Osteocyte (in vitro differentiated cells): ENCODE data around the gene WDR59. TPM values are rescaled to one million over a fixed set of nuclear protein-coding genes. Genes with fewer than 3 reads are reported as not detected.

Experiments used
- DNase-seq: peaks from one replicate; pipeline ENCODE4 v3.0.0; 2021; ENCODE audit warnings: mixed read lengths; ENCODE audit not compliant: unreplicated experiment; ENCODE audit errors: extremely low spot score
- H3K27ac Mint-ChIP-seq: one replicate; pipeline ENCODE4 v1.8.0; 2021; ENCODE audit warnings: mild to moderate bottlenecking, mixed read lengths; ENCODE audit not compliant: unreplicated experiment
- H3K27me3 Mint-ChIP-seq: one replicate; pipeline ENCODE4 v1.8.0; 2021; ENCODE audit warnings: mixed read lengths; ENCODE audit not compliant: unreplicated experiment
- H3K36me3 Mint-ChIP-seq: one replicate; pipeline ENCODE4 v1.8.0; 2021; ENCODE audit warnings: mixed read lengths; ENCODE audit not compliant: unreplicated experiment
- H3K4me1 Mint-ChIP-seq: one replicate; pipeline ENCODE4 v1.8.0; 2021; ENCODE audit warnings: mixed read lengths; ENCODE audit not compliant: unreplicated experiment
- H3K4me3 Mint-ChIP-seq: one replicate; pipeline ENCODE4 v1.8.0; 2021; ENCODE audit warnings: mild to moderate bottlenecking, moderate library complexity, mixed read lengths; ENCODE audit not compliant: unreplicated experiment
- H3K9me3 Mint-ChIP-seq: one replicate; pipeline ENCODE4 v1.8.0; 2021; ENCODE audit warnings: mixed read lengths; ENCODE audit not compliant: unreplicated experiment
- total RNA-seq: library from RNA; stranded (reverse); gene quantifications from 2 replicates; pipeline ENCODE4 v1.2.1, GENCODE V29; 2021
- TF ChIP-seq, protein P1 (sequence below): fragments of 200-600 bp; sonication (generic); IDR thresholded peaks from 2 replicates; pipeline ENCODE4 v1.5.0; 2021; ENCODE audit warnings: antibody characterized with exemption, mild to moderate bottlenecking, moderate library complexity

Gene WDR59
- total RNA-seq, 1 donor from 2014 or later, result 63.3 TPM

DNA sequence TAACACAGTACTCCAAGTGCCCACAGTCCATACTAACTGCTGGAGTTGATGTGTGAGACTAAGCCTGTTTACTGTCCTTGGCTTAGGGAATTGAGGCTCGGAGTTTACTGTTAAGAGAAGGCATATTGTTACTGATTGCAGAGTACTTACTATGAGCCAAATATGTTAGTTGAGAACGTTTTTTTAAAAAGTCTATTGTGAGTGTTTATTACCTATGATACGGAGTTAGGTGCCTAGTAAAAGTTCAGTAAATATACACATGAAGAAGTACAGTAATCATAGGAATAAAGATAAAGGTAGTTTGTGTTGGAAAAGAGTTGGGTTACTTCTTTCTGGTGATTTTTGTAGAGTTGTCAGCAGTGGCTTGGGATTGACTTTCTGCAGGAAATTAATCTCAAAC, 39.3 kb upstream of the WDR59 start:
- peaks cover 39% of the 10 kb centered on the region for H3K4me1 Mint-ChIP-seq
- no peak overlapping the region for H3K4me3 Mint-ChIP-seq
- peaks cover 8% of the 10 kb centered on the region for H3K9me3 Mint-ChIP-seq
- H3K27ac Mint-ChIP-seq, result peak overlapping the region; percentile 39
- TF ChIP-seq, protein P1, sequence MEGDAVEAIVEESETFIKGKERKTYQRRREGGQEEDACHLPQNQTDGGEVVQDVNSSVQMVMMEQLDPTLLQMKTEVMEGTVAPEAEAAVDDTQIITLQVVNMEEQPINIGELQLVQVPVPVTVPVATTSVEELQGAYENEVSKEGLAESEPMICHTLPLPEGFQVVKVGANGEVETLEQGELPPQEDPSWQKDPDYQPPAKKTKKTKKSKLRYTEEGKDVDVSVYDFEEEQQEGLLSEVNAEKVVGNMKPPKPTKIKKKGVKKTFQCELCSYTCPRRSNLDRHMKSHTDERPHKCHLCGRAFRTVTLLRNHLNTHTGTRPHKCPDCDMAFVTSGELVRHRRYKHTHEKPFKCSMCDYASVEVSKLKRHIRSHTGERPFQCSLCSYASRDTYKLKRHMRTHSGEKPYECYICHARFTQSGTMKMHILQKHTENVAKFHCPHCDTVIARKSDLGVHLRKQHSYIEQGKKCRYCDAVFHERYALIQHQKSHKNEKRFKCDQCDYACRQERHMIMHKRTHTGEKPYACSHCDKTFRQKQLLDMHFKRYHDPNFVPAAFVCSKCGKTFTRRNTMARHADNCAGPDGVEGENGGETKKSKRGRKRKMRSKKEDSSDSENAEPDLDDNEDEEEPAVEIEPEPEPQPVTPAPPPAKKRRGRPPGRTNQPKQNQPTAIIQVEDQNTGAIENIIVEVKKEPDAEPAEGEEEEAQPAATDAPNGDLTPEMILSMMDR, result no peak
- no peaks in the 10 kb centered on the region for H3K27me3 Mint-ChIP-seq
- no peak for DNase-seq
- H3K36me3 Mint-ChIP-seq, result peaks cover 13% of the 10 kb centered on the region

DNA sequence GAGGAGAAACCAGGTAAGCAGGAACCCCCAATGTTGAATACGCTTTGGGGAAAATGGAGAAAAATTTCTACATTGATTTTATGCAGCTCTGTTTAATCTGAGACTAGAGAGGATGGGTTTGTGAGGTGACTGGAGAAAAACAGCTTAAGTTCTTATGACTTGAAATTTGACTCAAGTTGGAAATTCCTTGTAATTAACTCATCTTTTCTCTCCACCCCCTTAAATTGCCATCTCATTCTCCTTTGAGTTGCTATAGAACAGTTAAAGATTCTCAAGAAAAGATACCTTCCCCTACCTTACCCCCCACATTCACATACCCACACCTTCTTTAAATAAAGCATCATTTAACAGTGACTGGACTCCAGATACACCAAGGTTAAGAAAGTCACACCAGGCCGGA, 38.1 kb upstream of the WDR59 start:
- Mint-ChIP-seq H3K27ac (no peak overlapping the region), H3K36me3 (peaks cover 13% of the 10 kb centered on the region)

DNA sequence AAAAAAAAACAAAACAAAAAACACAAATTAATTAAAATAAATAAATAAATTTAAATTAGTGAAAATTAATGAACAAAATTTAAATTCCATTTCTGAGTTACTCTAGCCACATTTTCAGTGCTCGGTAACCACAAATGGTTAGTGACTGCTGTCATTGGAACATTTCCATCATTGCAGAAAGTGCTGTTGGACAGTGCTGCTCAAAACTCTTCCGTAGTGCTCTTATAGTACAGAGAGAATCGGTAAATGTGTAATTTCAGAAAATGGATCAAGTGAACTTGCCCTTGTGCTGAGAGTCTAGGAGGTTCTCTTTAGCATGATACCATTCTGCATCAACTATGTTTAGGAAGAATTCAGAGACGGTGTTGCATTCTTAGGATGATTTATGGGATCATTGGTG, 37.6 kb upstream of the WDR59 start:
- peaks cover 13% of the 10 kb centered on the region for H3K36me3 Mint-ChIP-seq
- TF ChIP-seq, protein P1, result no peak
- H3K4me3 Mint-ChIP-seq, result no peak overlapping the region
- no peak overlapping the region for H3K27ac Mint-ChIP-seq
- H3K9me3 Mint-ChIP-seq, result peaks cover 8% of the 10 kb centered on the region
- peaks cover 54% of the 10 kb centered on the region for H3K4me1 Mint-ChIP-seq
- DNase-seq, result no peak
- H3K27me3 Mint-ChIP-seq, result no peaks in the 10 kb centered on the region

More for the DNA sequence above, 38.1 kb upstream of the WDR59 start:
- no peak overlapping the region for H3K4me3 Mint-ChIP-seq
- peaks cover 50% of the 10 kb centered on the region for H3K4me1 Mint-ChIP-seq
- no peaks in the 10 kb centered on the region for H3K27me3 Mint-ChIP-seq
- DNase-seq, result no peak
- TF ChIP-seq, protein P1, result no peak
- H3K9me3 Mint-ChIP-seq, result peaks cover 8% of the 10 kb centered on the region

DNA sequence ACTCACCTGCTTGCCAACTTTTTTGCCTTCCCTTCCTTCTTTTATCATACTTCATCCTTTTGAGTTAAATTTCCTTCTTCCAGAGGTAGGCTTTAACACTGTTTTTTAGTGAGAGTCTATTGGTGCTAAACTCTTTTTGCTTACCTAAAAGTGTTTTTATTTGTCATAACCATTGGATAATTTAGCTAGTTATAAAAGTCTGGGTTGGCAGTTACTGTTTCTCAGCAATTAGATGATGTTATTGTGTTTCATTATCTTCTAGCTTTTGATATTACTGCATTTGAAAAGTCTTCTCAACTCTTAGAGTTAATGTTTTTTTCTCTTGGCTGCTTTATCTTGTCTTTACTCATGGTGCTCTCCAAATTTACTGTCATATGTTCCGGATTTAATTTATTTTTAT, 36.5 kb upstream of the WDR59 start:
- TF ChIP-seq, protein P1, result no peak
- H3K36me3 Mint-ChIP-seq, result peaks cover 13% of the 10 kb centered on the region
- no peak overlapping the region for H3K27ac Mint-ChIP-seq
- H3K9me3 Mint-ChIP-seq, result peaks cover 8% of the 10 kb centered on the region
- peaks cover 56% of the 10 kb centered on the region for H3K4me1 Mint-ChIP-seq
- H3K27me3 Mint-ChIP-seq, result no peaks in the 10 kb centered on the region
- DNase-seq, result no peak
- H3K4me3 Mint-ChIP-seq, result no peak overlapping the region

DNA sequence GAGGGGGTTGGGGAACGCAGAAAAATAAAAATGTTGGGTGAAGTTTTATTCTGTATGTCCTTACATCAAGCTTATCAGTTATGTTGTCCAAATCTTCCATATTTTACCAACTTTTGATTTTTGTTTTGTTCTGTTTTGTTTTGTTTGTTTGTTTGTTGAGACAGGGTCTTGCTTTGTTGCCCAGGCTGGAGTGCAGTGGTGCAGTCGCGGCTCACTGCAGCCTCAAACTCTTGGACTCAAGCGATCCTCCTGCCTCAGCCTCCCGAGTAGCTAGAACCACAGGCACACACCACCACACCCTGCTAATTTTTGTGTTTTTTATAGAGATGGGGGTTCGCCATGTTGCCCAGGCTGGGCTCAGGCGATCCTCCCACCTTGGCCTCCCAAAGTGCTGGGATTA, 34.7 kb upstream of the WDR59 start:
- DNase-seq, result no peak
- H3K9me3 Mint-ChIP-seq, result peaks cover 8% of the 10 kb centered on the region
- peak overlapping the region; percentile 23 for H3K27ac Mint-ChIP-seq
- H3K4me3 Mint-ChIP-seq, result no peak overlapping the region
- TF ChIP-seq, protein P1, result no peak
- peaks cover 41% of the 10 kb centered on the region for H3K4me1 Mint-ChIP-seq
- peaks cover 13% of the 10 kb centered on the region for H3K36me3 Mint-ChIP-seq
- H3K27me3 Mint-ChIP-seq, result no peaks in the 10 kb centered on the region
